A673 (cell line): ENCODE data around the gene LRP8. TPM values are rescaled to one million over a fixed set of nuclear protein-coding genes. Genes with fewer than 3 reads are reported as not detected.

ENCODE experiments used
- BruUV-seq: library from RNA; stranded (reverse); fragments of 400-500 nt; replicated peaks from 2 replicates; lab custom pipeline; 2021; lab: Mats Ljungman, UMichigan
- CTCF ChIA-PET: fragments of 300-600 bp; sonication (Branson Sonifier 250); formaldehyde crosslinking; loops from one replicate; lab custom pipeline; 2022; ENCODE audit warnings: antibody characterized with exemption; lab: Charles Lee
- POLR2A ChIA-PET: fragments of 300-600 bp; sonication (Branson Sonifier 250); formaldehyde crosslinking; loops from one replicate; lab custom pipeline; 2022; ENCODE audit warnings: antibody characterized with exemption; ENCODE audit not compliant: low non-redundant PET; lab: Charles Lee
- DNase-seq: peaks from one replicate; pipeline ENCODE4 v3.0.0-alpha.2; 2015; ENCODE audit warnings: low spot score
- H3K27ac ChIP-seq: fragments of 200-600 bp; sonication (generic); 2 replicates; pipeline ENCODE4 v1.5.1; 2016; ENCODE audit warnings: mixed run types, low read depth, mild to moderate bottlenecking, mixed read lengths, antibody characterized with exemption, low read length; ENCODE audit not compliant: poor library complexity, severe bottlenecking
- H3K27me3 ChIP-seq: fragments of 200-600 bp; sonication (generic); replicated peaks from 2 replicates; pipeline ENCODE4 v1.6.1; 2017; ENCODE audit warnings: mixed run types, low read depth, mild to moderate bottlenecking, mixed read lengths, antibody characterized with exemption, low read length; ENCODE audit not compliant: insufficient read depth, poor library complexity
- H3K36me3 ChIP-seq: fragments of 200-600 bp; sonication (generic); 2 replicates; pipeline ENCODE4 v1.6.1; 2016; ENCODE audit warnings: mixed run types, mild to moderate bottlenecking, mixed read lengths, antibody characterized with exemption, low read length; ENCODE audit not compliant: insufficient read depth, poor library complexity, severe bottlenecking
- H3K4me1 ChIP-seq: fragments of 200-600 bp; sonication (generic); 2 replicates; pipeline ENCODE4 v1.6.1; 2017; ENCODE audit warnings: mixed run types, mild to moderate bottlenecking, mixed read lengths, antibody characterized with exemption, low read length; ENCODE audit not compliant: insufficient read depth, poor library complexity, severe bottlenecking
- H3K4me3 ChIP-seq: fragments of 200-600 bp; sonication (generic); 2 replicates; pipeline ENCODE4 v1.5.1; 2016; ENCODE audit warnings: low read depth, mixed run types, mild to moderate bottlenecking, mixed read lengths, low read length; ENCODE audit not compliant: poor library complexity, severe bottlenecking
- H3K9me3 ChIP-seq: fragments of 200-600 bp; sonication (generic); 2 replicates; pipeline ENCODE4 v1.6.1; 2016; ENCODE audit warnings: mixed run types, low read depth, mild to moderate bottlenecking, mixed read lengths, antibody characterized with exemption, low read length; ENCODE audit not compliant: poor library complexity, severe bottlenecking
- CTCF ChIP-seq: fragments of 300-800, 200-600 bp; sonication (generic); conservative IDR thresholded peaks from 2 replicates; pipeline ENCODE4 v1.5.1; 2017; ENCODE audit warnings: low read depth, mild to moderate bottlenecking, antibody characterized with exemption, low read length, moderate library complexity, mixed read lengths
- EZH2 ChIP-seq: fragments of 200-600 bp; sonication (generic); IDR thresholded peaks from 2 replicates; pipeline ENCODE4 v1.6.1; 2017; ENCODE audit warnings: borderline replicate concordance, low read depth, mild to moderate bottlenecking, mixed read lengths, antibody characterized with exemption, low read length; ENCODE audit not compliant: poor library complexity, severe bottlenecking
- intact Hi-C: fragments of 100-400 bp; cut with micrococcal nuclease; formaldehyde crosslinking; loops from one replicate; pipeline ENCODE4 v1.10.0; 2022; ENCODE audit not compliant: unreplicated experiment
- total RNA-seq: library from RNA; stranded (reverse); gene quantifications from 2 replicates; pipeline ENCODE4 v1.2.3, GENCODE V29; 2021

LRP8 gene
- total RNA-seq, 1 experiment from 2014 or later: 24.7 TPM

DNA sequence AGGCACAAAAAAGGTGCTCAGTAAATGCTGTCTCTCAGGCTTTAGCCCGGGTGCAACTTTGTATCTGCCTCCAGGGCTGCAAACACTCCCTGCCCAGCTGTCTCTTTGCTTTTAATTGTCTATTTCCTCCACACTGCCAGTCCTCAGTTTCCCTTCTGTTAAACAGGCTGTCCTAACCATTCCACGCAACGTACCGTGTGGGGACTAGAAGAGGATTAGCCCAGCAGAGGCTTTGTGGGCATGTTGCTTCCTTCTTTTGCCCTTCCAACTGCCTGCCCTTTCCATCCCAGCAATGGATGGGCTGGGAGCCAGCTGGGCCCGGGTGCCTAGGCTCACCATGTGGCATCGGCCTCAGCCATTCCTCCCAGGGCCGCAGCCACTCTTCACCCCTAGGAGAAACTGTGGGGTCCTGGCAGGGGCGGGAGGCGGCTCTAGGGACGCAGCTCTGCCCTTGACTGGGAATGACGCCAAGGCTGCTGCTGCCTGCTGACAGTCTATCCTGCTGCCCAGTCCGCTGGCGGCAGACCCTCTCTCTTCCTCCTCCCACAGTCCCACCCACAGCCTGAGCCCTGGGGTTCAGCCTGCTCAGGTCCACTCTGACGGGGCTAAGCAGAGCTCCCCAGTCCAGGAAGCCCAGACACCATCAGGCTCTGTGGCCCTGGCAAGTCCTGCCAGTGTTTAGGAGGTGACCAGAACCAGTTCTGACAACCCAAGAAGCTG is 40.6 kb upstream of the LRP8 start:
- H3K27ac ChIP-seq: no peak overlapping the region
- no peaks in the 10 kb centered on the region for H3K27me3 ChIP-seq
- no peak for TF ChIP-seq CTCF
- no peak for TF ChIP-seq EZH2
- intact Hi-C loops: no loop called here
- BruUV-seq: no TSS peak
- no peak for DNase-seq
- H3K4me3 ChIP-seq: no peak overlapping the region
- H3K4me1 ChIP-seq: no peaks in the 10 kb centered on the region
- no peaks in the 10 kb centered on the region for H3K9me3 ChIP-seq
- no peaks in the 10 kb centered on the region for H3K36me3 ChIP-seq
- POLR2A ChIA-PET: no interaction called here
- CTCF ChIA-PET: no interaction called here

GRCh38 chr1:53367503-53368313 is 39.8 kb upstream of the LRP8 start:
- H3K27ac ChIP-seq: no peak overlapping the region
- DNase-seq: no peak
- intact Hi-C loops: no loop called here
- no peak overlapping the region for H3K4me3 ChIP-seq
- ChIA-PET CTCF (no interaction called here), POLR2A (no interaction called here)
- no peaks in the 10 kb centered on the region for H3K36me3 ChIP-seq
- no peaks in the 10 kb centered on the region for H3K27me3 ChIP-seq
- H3K4me1 ChIP-seq: no peaks in the 10 kb centered on the region
- no peak for TF ChIP-seq EZH2
- no TSS peak for BruUV-seq
- H3K9me3 ChIP-seq: no peaks in the 10 kb centered on the region

DNA sequence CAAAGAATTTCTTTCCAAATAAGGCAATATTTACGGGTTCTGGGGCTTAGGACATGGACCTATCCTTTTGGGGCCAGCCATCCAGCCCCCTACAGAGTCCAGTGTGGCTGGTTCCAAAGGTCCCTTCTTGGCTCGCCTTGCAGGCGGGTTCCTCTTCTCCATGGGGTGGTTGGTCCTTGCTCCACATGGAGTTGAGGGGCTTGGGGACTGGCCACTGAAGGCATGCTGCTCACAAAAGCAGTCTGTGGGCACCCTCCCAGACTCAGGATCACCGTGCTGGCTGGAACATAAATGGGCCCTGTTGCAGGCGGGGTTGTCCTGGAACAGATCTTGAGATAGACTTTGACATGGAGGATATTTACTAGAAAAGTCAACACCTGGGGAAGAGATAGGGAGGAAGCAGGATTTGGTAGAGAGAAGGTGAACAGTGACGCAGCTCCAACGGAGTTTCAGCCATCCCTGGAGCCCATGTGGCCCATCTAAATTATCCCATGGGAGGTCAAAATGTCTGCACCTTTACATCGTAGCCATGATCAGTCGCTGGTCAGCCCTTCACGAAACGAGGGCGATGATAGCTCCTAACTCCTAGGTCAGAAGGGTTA is 39.1 kb upstream of the LRP8 start:
- TF ChIP-seq EZH2 (no peak), CTCF (no peak)
- ChIA-PET CTCF (no interaction called here), POLR2A (no interaction called here)
- BruUV-seq: no TSS peak
- intact Hi-C loops: no loop called here
- Histone ChIP-seq H3K4me3 (no peak overlapping the region), H3K36me3 (no peaks in the 10 kb centered on the region), H3K9me3 (no peaks in the 10 kb centered on the region), H3K27me3 (no peaks in the 10 kb centered on the region), H3K27ac (no peak overlapping the region), H3K4me1 (no peaks in the 10 kb centered on the region)
- no peak for DNase-seq
